Uterus (tissue), 4 donors: ENCODE results near the gene TF. TPM values are rescaled to one million over a fixed set of nuclear protein-coding genes. Genes with fewer than 3 reads are reported as not detected.
A peak's percentile ranks its signal among the peaks of the same experiment; 100 is the strongest.

Source experiments
- DNase-seq, 2 donors: peaks; one replicate each; pipeline ENCODE4 v3.0.0-alpha.2; 2019 to 2020
- H3K27ac ChIP-seq, 2 donors: fragments of 200-600 bp; sonication (generic); 1 replicate in 1 of 2; 2 replicates in 1 of 2; pipeline ENCODE4 v1.5.1; 2016 to 2018
- H3K27me3 ChIP-seq, 2 donors: fragments of 200-600 bp; sonication (generic); one replicate each; pipeline ENCODE4 v1.5.1; 2018 to 2019; ENCODE audit warnings: control low read depth in 1 of 2
- H3K36me3 ChIP-seq, 2 donors: fragments of 200-600 bp; sonication (generic); one replicate each; pipeline ENCODE4 v1.5.1; 2019; ENCODE audit warnings: control low read depth in 1 of 2
- H3K4me1 ChIP-seq, 2 donors: fragments of 200-600 bp; sonication (generic); one replicate each; pipeline ENCODE4 v1.5.1; 2018 to 2019; ENCODE audit warnings: control low read depth in 1 of 2
- H3K4me3 ChIP-seq, 2 donors: fragments of 200-600 bp; sonication (generic); 1 replicate in 1 of 2; 2 replicates in 1 of 2; pipeline ENCODE4 v1.5.1; 2018 to 2019; ENCODE audit warnings: mild to moderate bottlenecking in 1 of 2
- H3K9me3 ChIP-seq, 2 donors: fragments of 200-600 bp; sonication (generic); one replicate each; pipeline ENCODE4 v1.5.1; 2019; ENCODE audit warnings: control low read depth in 1 of 2
- POLR2A ChIP-seq, 2 donors: fragments of 450-650 bp; IDR thresholded peaks; one replicate each; pipeline ENCODE4 v1.6.1; 2016; ENCODE audit warnings: antibody characterized with exemption in 2 of 2, mild to moderate bottlenecking in 1 of 2, moderate library complexity in 1 of 2
- intact Hi-C: fragments of 100-400 bp; cut with DNase I; formaldehyde crosslinking; loops from one replicate; pipeline ENCODE4 v1.15.1; 2023; ENCODE audit warnings: low total_unique reads
- total RNA-seq, 4 donors: library from RNA; depleted of rRNA in 3 of 4; stranded (reverse); fragments of >200 nt in 3 of 4; gene quantifications; one replicate each; pipeline versions ENCODE4 v1.1.0 to v1.2.4, GENCODE V29; 2014 to 2023
- TF ChIP-seq, protein P1 (sequence below), 4 experiments: fragments of 200-600 bp in 2 of 4; fragments of 450-650 bp in 2 of 4; sonication (generic) in 2 of 4; IDR thresholded peaks; one replicate each; pipeline ENCODE4 v1.5.1; 2016 to 2019; ENCODE audit warnings: antibody characterized with exemption in 4 of 4, mild to moderate bottlenecking in 2 of 4, moderate library complexity in 1 of 4
- donor health status: DM: yes; HTN: yes; CAD: no.

TF gene
- total RNA-seq, 4 donors from 2014 or later: 1.7 to 6.1 TPM; not detected in 2

DNA sequence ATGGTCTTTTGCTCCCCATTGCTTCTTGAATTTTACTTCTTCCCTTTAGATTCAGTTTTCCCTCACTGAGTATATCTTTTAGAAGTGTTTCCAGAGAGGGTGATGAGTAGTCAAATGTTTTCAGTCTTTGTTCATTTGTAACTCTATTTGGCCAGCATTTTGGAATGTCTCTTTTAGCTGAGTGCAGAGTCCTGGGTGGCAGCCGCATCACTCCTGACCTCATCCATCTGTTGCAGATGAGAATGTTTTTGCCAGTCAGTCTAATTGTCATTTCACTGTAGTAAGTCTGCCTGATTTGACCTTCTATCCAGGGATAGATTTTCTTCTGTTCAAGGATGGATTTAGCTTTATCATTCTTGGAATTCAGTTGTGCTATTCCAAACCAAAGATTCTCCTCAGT, 66.7 kb downstream of the TF start:
- Histone ChIP-seq H3K4me3 (no peak overlapping the region), H3K4me1 (no peaks in the 10 kb centered on the region), H3K9me3 (no peaks in the 10 kb centered on the region), H3K27ac (no peak overlapping the region), H3K27me3 (no peaks in the 10 kb centered on the region), H3K36me3 (no peaks in the 10 kb centered on the region)
- no peak for TF ChIP-seq POLR2A (IDR thresholded peaks at IDR 0.05)
- TF ChIP-seq, protein P1, sequence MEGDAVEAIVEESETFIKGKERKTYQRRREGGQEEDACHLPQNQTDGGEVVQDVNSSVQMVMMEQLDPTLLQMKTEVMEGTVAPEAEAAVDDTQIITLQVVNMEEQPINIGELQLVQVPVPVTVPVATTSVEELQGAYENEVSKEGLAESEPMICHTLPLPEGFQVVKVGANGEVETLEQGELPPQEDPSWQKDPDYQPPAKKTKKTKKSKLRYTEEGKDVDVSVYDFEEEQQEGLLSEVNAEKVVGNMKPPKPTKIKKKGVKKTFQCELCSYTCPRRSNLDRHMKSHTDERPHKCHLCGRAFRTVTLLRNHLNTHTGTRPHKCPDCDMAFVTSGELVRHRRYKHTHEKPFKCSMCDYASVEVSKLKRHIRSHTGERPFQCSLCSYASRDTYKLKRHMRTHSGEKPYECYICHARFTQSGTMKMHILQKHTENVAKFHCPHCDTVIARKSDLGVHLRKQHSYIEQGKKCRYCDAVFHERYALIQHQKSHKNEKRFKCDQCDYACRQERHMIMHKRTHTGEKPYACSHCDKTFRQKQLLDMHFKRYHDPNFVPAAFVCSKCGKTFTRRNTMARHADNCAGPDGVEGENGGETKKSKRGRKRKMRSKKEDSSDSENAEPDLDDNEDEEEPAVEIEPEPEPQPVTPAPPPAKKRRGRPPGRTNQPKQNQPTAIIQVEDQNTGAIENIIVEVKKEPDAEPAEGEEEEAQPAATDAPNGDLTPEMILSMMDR (IDR thresholded peaks at IDR 0.05): no peak
- no peak for DNase-seq
- intact Hi-C loops: no loop called here

DNA sequence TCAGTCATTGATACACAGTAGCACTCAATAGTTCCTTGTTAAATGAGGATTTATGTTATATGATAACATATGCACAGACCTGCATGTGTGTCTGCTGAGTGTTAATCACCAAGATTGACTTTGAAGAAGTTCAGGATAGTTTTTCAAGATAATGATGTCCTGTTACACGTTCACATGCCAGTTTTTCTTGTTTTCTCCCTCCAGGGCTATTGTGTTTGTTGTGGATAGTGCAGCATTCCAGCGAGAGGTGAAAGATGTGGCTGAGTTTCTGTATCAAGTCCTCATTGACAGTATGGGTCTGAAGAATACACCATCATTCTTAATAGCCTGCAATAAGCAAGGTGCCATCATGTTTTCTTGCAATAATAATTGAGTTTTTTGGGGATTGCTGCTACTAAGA, 69.2 kb downstream of the TF start:
- H3K27ac ChIP-seq: no peak overlapping the region
- H3K4me3 ChIP-seq: no peak overlapping the region
- intact Hi-C loops: no loop called here
- H3K9me3 ChIP-seq: no peaks in the 10 kb centered on the region
- no peaks in the 10 kb centered on the region for H3K27me3 ChIP-seq
- no peaks in the 10 kb centered on the region for H3K4me1 ChIP-seq
- no peak for DNase-seq
- TF ChIP-seq, protein P1 (IDR thresholded peaks at IDR 0.05): no peak
- TF ChIP-seq POLR2A (IDR thresholded peaks at IDR 0.05): no peak
- no peaks in the 10 kb centered on the region for H3K36me3 ChIP-seq

DNA sequence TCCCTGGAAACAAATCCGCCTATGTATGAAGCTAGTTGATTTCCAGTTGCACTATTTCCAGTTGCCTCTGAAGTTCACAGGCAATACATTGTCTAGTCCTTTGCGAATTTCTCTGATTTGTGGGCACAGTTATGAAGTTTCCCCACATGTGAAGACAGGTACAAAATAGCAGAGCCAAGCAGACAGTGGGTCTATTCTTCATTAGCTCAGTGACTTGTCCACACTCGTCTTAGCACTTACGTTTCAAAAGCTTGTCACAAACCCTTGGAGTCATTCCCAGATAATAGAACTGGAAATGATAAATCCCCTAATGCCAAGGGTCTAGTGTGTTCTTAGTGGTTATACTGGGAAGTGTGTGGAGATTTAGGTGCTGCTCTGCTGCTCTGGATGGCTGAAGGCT, 73.9 kb downstream of the TF start:
- Histone ChIP-seq H3K36me3 (no peaks in the 10 kb centered on the region), H3K4me1 (no peaks in the 10 kb centered on the region), H3K9me3 (no peaks in the 10 kb centered on the region), H3K27me3 (no peaks in the 10 kb centered on the region), H3K4me3 (no peak overlapping the region), H3K27ac (no peak overlapping the region)
- intact Hi-C loops: no loop called here
- no peak for DNase-seq
- TF ChIP-seq POLR2A (IDR thresholded peaks at IDR 0.05): no peak
- TF ChIP-seq, protein P1 (IDR thresholded peaks at IDR 0.05): no peak

DNA sequence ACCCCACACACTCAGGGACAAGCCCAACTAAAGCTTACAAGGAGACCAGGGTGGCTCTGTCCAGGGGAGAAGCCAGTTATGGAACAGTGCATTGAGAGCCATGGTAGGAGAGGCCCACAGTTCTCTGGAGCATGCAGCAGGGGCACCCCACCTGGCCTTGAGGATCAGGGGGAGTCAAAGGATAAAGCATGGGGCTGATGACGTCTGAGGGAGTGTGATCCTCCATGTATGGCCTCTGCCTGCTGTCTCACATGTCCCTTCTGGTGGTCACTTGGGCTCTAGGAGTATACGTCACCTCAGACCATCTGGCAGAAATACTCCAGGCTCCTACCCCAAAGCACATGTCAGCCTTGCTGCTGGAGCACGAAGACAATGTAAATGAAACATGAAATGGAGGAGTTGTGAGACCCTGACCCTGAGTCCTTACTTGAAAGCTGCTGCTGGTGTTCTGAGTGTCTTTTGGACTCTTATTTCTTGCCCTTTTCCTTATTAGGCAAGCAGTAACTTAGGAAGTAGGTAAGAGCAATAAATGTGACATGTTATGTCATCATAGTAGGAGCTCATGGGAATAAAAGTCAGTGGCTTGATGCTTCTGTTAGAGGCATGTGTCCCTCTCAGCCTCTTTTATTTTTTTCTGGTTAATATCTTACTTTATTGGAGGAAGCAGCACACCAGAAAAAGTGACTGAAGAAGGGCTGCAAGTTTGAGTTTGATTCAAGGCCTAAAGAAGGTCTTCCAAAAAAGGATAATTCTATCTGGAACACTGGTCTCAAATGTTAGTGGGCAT, 74.9 kb downstream of the TF start:
- TF ChIP-seq POLR2A (IDR thresholded peaks at IDR 0.05): no peak
- TF ChIP-seq, protein P1 (IDR thresholded peaks at IDR 0.05): no peak
- H3K4me1 ChIP-seq: no peaks in the 10 kb centered on the region
- H3K4me3 ChIP-seq: no peak overlapping the region
- H3K9me3 ChIP-seq: no peaks in the 10 kb centered on the region
- no peaks in the 10 kb centered on the region for H3K36me3 ChIP-seq
- DNase-seq: no peak
- H3K27ac ChIP-seq: no peak overlapping the region
- no peaks in the 10 kb centered on the region for H3K27me3 ChIP-seq
- intact Hi-C loops: no loop called here

DNA sequence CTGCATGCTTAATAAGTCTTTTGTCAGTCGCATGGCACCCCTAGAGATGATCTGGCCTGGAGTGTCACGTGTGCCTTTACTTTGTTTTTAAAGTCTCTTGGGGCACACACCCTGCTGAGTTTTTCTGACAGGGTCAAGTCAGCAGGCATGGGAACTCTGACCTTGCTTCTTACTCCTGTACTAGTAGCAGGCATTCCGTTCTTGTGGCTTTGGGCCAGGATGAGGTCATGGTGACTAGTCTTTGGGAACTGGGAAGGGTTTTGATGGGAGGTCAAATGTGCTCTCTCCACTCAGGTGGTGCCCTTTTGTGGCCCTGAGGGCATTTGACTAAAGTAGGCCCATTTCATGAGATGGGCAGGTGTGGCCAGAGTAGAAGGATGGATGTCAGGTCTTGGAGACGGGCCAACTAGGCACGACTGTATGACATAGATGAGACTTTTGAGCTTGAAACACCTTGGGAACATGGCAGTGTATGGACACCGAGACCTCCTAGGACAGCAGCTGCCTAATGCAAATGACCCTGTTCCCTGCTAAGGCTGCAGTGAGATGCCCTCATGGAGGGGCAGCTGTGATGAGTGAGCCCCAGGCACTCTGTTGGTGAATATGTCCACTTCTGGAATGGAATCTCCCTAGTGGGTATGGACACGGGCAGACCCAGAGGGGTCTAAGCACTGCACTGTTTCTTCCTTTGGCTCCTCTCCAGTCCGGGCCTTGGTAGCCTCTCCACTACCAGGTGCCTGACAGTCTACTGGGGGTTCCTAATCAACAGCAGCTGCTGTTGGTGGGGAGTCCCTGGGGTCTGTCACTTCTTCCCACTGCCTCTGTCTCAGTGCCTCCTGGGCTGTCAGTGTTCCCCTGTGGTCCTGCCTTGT, 75.8 kb downstream of the TF start:
- H3K4me3 ChIP-seq: no peak overlapping the region
- H3K27me3 ChIP-seq: no peaks in the 10 kb centered on the region
- intact Hi-C loops: no loop called here
- no peak overlapping the region for H3K27ac ChIP-seq
- peak; percentile 44 to 62 for DNase-seq
- TF ChIP-seq POLR2A (IDR thresholded peaks at IDR 0.05): no peak
- TF ChIP-seq, protein P1 (IDR thresholded peaks at IDR 0.05): no peak
- no peaks in the 10 kb centered on the region for H3K9me3 ChIP-seq
- H3K4me1 ChIP-seq: no peaks in the 10 kb centered on the region
- H3K36me3 ChIP-seq: no peaks in the 10 kb centered on the region
